CD14-positive monocyte (primary cell): Measurements from ENCODE around the gene FARP2. TPM values are rescaled to one million over a fixed set of nuclear protein-coding genes. Genes with fewer than 3 reads are reported as not detected.
"Not testable (repeated sequence)": the region's sequence is repeated elsewhere in the genome, so short reads cannot be mapped to it uniquely, and the experiment has no call there.

Experiments
- DNase-seq, 3 donors: peaks; one replicate each; pipeline ENCODE4 v3.0.0-alpha.2; 2011 to 2022
- H2AFZ ChIP-seq: 2 replicates; pipeline ENCODE4 v1.6.0; 2012; ENCODE audit warnings: mild to moderate bottlenecking, low read depth, low read length, inconsistent platforms; ENCODE audit not compliant: insufficient read depth, poor library complexity, severe bottlenecking
- H3K27ac ChIP-seq, 2 donors: 1 replicate in 1 of 2; 2 replicates in 1 of 2; pipeline ENCODE4 v1.5.1; 2012 to 2013; ENCODE audit warnings: low read length in 2 of 2, control low read depth in 1 of 2, inconsistent platforms in 1 of 2, low read depth in 1 of 2, mild to moderate bottlenecking in 1 of 2
- H3K27me3 ChIP-seq, 2 donors: one replicate each; pipeline versions ENCODE4 v1.6.0 to v1.6.1; 2011 to 2013; ENCODE audit warnings: low read length in 2 of 2; ENCODE audit not compliant: control insufficient read depth in 2 of 2, insufficient read depth in 2 of 2
- H3K36me3 ChIP-seq, 2 donors: replicated peaks in 1 of 2; 1 replicate in 1 of 2; 2 replicates in 1 of 2; pipeline versions ENCODE4 v1.5.1 to v1.6.1; 2012 to 2013; ENCODE audit warnings: low read length in 2 of 2, control low read depth in 1 of 2, inconsistent platforms in 1 of 2, mild to moderate bottlenecking in 1 of 2; ENCODE audit not compliant: insufficient read depth in 2 of 2, control insufficient read depth in 1 of 2
- H3K4me1 ChIP-seq, 2 donors: 1 replicate in 1 of 2; 2 replicates in 1 of 2; pipeline versions ENCODE4 v1.5.1 to v1.6.1; 2012 to 2013; ENCODE audit warnings: low read length in 2 of 2, control low read depth in 1 of 2, inconsistent platforms in 1 of 2, mild to moderate bottlenecking in 1 of 2, moderate library complexity in 1 of 2; ENCODE audit not compliant: insufficient read depth in 2 of 2, control insufficient read depth in 1 of 2
- H3K4me2 ChIP-seq: replicated peaks from 2 replicates; pipeline ENCODE3; 2012; ENCODE audit warnings: low read length, moderate library complexity, mild to moderate bottlenecking; ENCODE audit not compliant: poor library complexity, severe bottlenecking; ENCODE audit errors: extremely low read depth
- H3K4me3 ChIP-seq, 3 experiments: fragments of 200-600 bp in 1 of 3; sonication (generic) in 1 of 3; replicated peaks in 1 of 3; 1 replicate in 2 of 3; 2 replicates in 1 of 3; pipeline ENCODE4 v1.5.1; 2011 to 2013; ENCODE audit warnings: low read length in 3 of 3, mild to moderate bottlenecking in 3 of 3, control low read depth in 2 of 3, low read depth in 2 of 3, inconsistent platforms in 1 of 3, moderate library complexity in 1 of 3
- H3K79me2 ChIP-seq: 2 replicates; pipeline ENCODE4 v1.6.0; 2012; ENCODE audit warnings: mild to moderate bottlenecking, control low read depth, inconsistent platforms, low read length, moderate library complexity; ENCODE audit not compliant: insufficient read depth
- H3K9ac ChIP-seq: 2 replicates; pipeline ENCODE4 v1.6.0; 2017; ENCODE audit warnings: low read length, mild to moderate bottlenecking; ENCODE audit not compliant: insufficient read depth, poor library complexity, severe bottlenecking
- H3K9me3 ChIP-seq, 2 donors: replicated peaks in 1 of 2; 1 replicate in 1 of 2; 2 replicates in 1 of 2; pipeline versions ENCODE4 v1.5.1 to v1.6.1; 2012 to 2013; ENCODE audit warnings: low read length in 2 of 2, control low read depth in 1 of 2; ENCODE audit not compliant: control insufficient read depth in 1 of 2, insufficient read depth in 1 of 2
- H4K20me1 ChIP-seq: 2 replicates; pipeline ENCODE4 v1.6.0; 2012; ENCODE audit warnings: mild to moderate bottlenecking, low read length, control low read depth, moderate library complexity; ENCODE audit not compliant: insufficient read depth
- H3K27ac Mint-ChIP-seq, 7 donors: one replicate each; pipeline ENCODE4 v1.8.0; 2020; ENCODE audit warnings: mild to moderate bottlenecking in 7 of 7, mixed read lengths in 7 of 7, moderate library complexity in 6 of 7, inconsistent platforms in 2 of 7
- H3K27me3 Mint-ChIP-seq, 3 donors: one replicate each; pipeline ENCODE4 v1.8.0; 2021 to 2022; ENCODE audit warnings: low read depth in 3 of 3, mild to moderate bottlenecking in 3 of 3, mixed read lengths in 3 of 3, moderate library complexity in 3 of 3, inconsistent platforms in 1 of 3
- H3K36me3 Mint-ChIP-seq, 2 donors: one replicate each; pipeline ENCODE4 v1.8.0; 2020; ENCODE audit warnings: mixed read lengths in 2 of 2, inconsistent platforms in 1 of 2, mild to moderate bottlenecking in 1 of 2
- H3K4me1 Mint-ChIP-seq: one replicate; pipeline ENCODE4 v1.8.0; 2020; ENCODE audit warnings: mild to moderate bottlenecking, mixed read lengths
- H3K4me3 Mint-ChIP-seq, 2 donors: one replicate each; pipeline ENCODE4 v1.8.0; 2020; ENCODE audit warnings: mild to moderate bottlenecking in 2 of 2, mixed read lengths in 2 of 2, moderate library complexity in 1 of 2
- H3K9me3 Mint-ChIP-seq, 7 donors: one replicate each; pipeline ENCODE4 v1.8.0; 2020 to 2022; ENCODE audit warnings: mixed read lengths in 7 of 7, mild to moderate bottlenecking in 6 of 7, moderate library complexity in 6 of 7, inconsistent platforms in 2 of 7
- CTCF ChIP-seq: fragments of 200-600 bp; IDR thresholded peaks from one replicate; pipeline ENCODE4 v1.8.0; 2022; ENCODE audit warnings: antibody characterized with exemption, mild to moderate bottlenecking
- WGBS: methylation state at CpG from one replicate; pipeline ENCODE4 v1.1.5; 2013; ENCODE audit warnings: missing lambda C conversion rate; ENCODE audit not compliant: insufficient coverage; 5-methylcytosine and 5-hydroxymethylcytosine counted together
- intact Hi-C, 2 donors: fragments of 100-400 bp; cut with micrococcal nuclease; formaldehyde crosslinking; loops; one replicate each; pipeline versions ENCODE4 v1.15.0 to v1.15.1; 2023
- polyA plus RNA-seq, 3 donors: library from polyadenylated mRNA; depleted of rRNA in 1 of 3; unstranded in 2 of 3; stranded (reverse) in 1 of 3; fragments of 300-500 nt in 2 of 3; fragments of >200 nt in 1 of 3; fragmentation: Illumina TruSeq in 2 of 3; gene quantifications; 1 replicate in 2 of 3; 2 replicates in 1 of 3; pipeline ENCODE4 v1.2.3, GENCODE V29; 2012 to 2021

Gene FARP2
- polyA plus RNA-seq, 3 donors: 6.7 to 8.5 (median 7.3) TPM

GRCh38 chr2:241393524-241394196 is 37.6 kb downstream of the FARP2 start:
- H4K20me1 ChIP-seq: no peaks in the 10 kb centered on the region
- Mint-ChIP-seq H3K27ac (no peak overlapping the region), H3K4me3 (no peak overlapping the region), H3K27me3 (peaks cover 0 to 2% (median 1%) of the 10 kb centered on the region in 3 donors), H3K36me3 (peaks cover 6 to 17% of the 10 kb centered on the region in 2 donors), H3K9me3 (peaks cover 0 to 3% (median 0%) of the 10 kb centered on the region in 7 donors), H3K4me1 (no peaks in the 10 kb centered on the region)
- intact Hi-C loops: no loop called here
- H3K79me2 ChIP-seq: no peaks in the 10 kb centered on the region
- no peak for TF ChIP-seq CTCF
- H3K27ac ChIP-seq: no peak overlapping the region
- no peak overlapping the region for H2AFZ ChIP-seq
- H3K36me3 ChIP-seq: peaks cover 0 to 8% of the 10 kb centered on the region in 2 donors
- no peak overlapping the region for H3K4me3 ChIP-seq
- no peak overlapping the region for H3K4me2 ChIP-seq
- DNase-seq: no peak
- H3K9ac ChIP-seq: no peak overlapping the region
- H3K4me1 ChIP-seq: no peaks in the 10 kb centered on the region
- 100% methylated on average over 2 of the region's 3 CpGs for WGBS
- no peaks in the 10 kb centered on the region for H3K27me3 ChIP-seq
- H3K9me3 ChIP-seq: peaks cover 0 to 2% of the 10 kb centered on the region in 2 donors

- intact Hi-C loops, H3K9me3 Mint-ChIP-seq, H4K20me1 ChIP-seq, H3K79me2 ChIP-seq, H3K4me1 Mint-ChIP-seq, H3K4me3 ChIP-seq, H3K27ac ChIP-seq, H3K27me3 ChIP-seq, H3K27ac Mint-ChIP-seq, H3K36me3 ChIP-seq, H3K4me3 Mint-ChIP-seq, DNase-seq, H3K9ac ChIP-seq, H3K4me1 ChIP-seq, H3K27me3 Mint-ChIP-seq, H2AFZ ChIP-seq, H3K9me3 ChIP-seq, H3K4me2 ChIP-seq: not testable (repeated sequence)
- no CpG with 5 or more reads among the region's 6 CpGs for WGBS
- H3K36me3 Mint-ChIP-seq: peaks cover 6 to 14% of the 10 kb centered on the region in 2 donors
These were observed 40.7 kb downstream of the FARP2 start for GRCh38 chr2:241396809-241397208.
